ENCODE data around the gene OR6S1.

- TF ChIP-seq CTCF (IDR thresholded peaks at IDR 0.05) (peak; percentile 58; the same call in 1 of the 2 replicates), ATF3 (CRISPR knock-in tag; conservative IDR thresholded peaks at IDR 0.05) (no peak), MAX (CRISPR knock-in tag; IDR thresholded peaks at IDR 0.05) (no peak)
- TF ChIP-seq, protein P1, sequence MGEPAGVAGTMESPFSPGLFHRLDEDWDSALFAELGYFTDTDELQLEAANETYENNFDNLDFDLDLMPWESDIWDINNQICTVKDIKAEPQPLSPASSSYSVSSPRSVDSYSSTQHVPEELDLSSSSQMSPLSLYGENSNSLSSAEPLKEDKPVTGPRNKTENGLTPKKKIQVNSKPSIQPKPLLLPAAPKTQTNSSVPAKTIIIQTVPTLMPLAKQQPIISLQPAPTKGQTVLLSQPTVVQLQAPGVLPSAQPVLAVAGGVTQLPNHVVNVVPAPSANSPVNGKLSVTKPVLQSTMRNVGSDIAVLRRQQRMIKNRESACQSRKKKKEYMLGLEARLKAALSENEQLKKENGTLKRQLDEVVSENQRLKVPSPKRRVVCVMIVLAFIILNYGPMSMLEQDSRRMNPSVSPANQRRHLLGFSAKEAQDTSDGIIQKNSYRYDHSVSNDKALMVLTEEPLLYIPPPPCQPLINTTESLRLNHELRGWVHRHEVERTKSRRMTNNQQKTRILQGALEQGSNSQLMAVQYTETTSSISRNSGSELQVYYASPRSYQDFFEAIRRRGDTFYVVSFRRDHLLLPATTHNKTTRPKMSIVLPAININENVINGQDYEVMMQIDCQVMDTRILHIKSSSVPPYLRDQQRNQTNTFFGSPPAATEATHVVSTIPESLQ (CRISPR knock-in tag; IDR thresholded peaks at IDR 0.05): no peak
- TF ChIP-seq, protein P2, sequence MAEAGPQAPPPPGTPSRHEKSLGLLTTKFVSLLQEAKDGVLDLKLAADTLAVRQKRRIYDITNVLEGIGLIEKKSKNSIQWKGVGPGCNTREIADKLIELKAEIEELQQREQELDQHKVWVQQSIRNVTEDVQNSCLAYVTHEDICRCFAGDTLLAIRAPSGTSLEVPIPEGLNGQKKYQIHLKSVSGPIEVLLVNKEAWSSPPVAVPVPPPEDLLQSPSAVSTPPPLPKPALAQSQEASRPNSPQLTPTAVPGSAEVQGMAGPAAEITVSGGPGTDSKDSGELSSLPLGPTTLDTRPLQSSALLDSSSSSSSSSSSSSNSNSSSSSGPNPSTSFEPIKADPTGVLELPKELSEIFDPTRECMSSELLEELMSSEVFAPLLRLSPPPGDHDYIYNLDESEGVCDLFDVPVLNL (CRISPR knock-in tag; IDR thresholded peaks at IDR 0.05; ENCODE audit: borderline replicate concordance, low read depth): no peak
Measured at GRCh38 chr14:20690848-20691640, 49.6 kb upstream of the OR6S1 start.
